Measurements from ENCODE around the gene RANBP3L. TPM values are rescaled to one million over a fixed set of nuclear protein-coding genes. Genes with fewer than 3 reads are reported as not detected.

RANBP3L gene
- total RNA-seq, 4 donors from 2014 or later, result 6.5 to 15.8 (median 8.5) TPM

DNA sequence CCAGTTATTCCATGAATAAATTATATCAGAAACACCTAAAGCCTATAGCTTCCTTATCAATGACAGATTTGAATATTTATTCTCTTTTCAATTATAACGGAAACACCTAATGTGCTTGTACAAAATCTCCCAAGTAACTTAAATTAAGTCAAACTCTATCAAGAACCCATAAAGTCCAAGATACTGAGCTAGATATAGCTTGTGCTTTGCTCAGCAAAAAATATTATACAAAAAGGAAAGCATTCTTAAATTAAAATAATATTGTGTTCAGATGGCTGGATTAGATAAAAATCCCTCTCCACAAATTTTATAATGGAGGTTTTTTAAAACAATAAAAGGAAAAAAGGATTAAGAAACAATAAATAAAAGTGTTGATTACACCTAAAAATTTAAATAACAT lies 83.7 kb downstream of the RANBP3L start:
- Histone ChIP-seq H3K27ac (no peak overlapping the region), H3K4me3 (replicated peaks in 1 of 3) (no peak overlapping the region), H3K4me1 (no peaks in the 10 kb centered on the region), H3K9me3 (no peaks in the 10 kb centered on the region), H3K27me3 (no peaks in the 10 kb centered on the region), H3K36me3 (peaks cover 3 to 6% of the 10 kb centered on the region in 2 donors)
- intact Hi-C loops (cut with DNase I), result no loop called here
- no peak for DNase-seq
- no peak for TF ChIP-seq POLR2A (IDR thresholded peaks at IDR 0.05)
- TF ChIP-seq, protein P1, sequence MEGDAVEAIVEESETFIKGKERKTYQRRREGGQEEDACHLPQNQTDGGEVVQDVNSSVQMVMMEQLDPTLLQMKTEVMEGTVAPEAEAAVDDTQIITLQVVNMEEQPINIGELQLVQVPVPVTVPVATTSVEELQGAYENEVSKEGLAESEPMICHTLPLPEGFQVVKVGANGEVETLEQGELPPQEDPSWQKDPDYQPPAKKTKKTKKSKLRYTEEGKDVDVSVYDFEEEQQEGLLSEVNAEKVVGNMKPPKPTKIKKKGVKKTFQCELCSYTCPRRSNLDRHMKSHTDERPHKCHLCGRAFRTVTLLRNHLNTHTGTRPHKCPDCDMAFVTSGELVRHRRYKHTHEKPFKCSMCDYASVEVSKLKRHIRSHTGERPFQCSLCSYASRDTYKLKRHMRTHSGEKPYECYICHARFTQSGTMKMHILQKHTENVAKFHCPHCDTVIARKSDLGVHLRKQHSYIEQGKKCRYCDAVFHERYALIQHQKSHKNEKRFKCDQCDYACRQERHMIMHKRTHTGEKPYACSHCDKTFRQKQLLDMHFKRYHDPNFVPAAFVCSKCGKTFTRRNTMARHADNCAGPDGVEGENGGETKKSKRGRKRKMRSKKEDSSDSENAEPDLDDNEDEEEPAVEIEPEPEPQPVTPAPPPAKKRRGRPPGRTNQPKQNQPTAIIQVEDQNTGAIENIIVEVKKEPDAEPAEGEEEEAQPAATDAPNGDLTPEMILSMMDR (IDR thresholded peaks at IDR 0.05), result no peak
- 97 to 99% methylated on average over 1 of the region's 1 CpG for WGBS, 2 donors

DNA sequence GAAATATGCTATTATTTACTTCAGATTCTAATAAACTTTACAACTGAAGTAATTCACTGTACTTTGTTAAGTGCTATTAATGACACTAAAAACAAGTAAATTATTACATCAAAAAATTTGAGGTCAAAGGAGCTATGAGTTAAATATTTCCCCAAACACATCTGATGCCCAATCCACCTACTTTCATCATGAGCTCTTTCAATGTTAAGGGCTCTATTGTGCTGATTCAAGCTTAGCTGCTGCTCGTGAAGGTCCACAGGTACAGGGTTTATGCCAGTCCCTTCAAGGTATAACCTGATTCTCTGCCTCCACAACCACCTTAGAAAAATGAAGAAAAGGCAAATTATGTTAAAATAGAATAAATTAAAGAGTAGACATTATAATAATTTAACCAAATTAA lies 84.1 kb downstream of the RANBP3L start:
- Histone ChIP-seq H3K27ac (no peak overlapping the region), H3K36me3 (peaks cover 3 to 6% of the 10 kb centered on the region in 2 donors), H3K27me3 (no peaks in the 10 kb centered on the region), H3K9me3 (no peaks in the 10 kb centered on the region), H3K4me3 (replicated peaks in 1 of 3) (no peak overlapping the region), H3K4me1 (no peaks in the 10 kb centered on the region)
- intact Hi-C loops (cut with DNase I), result no loop called here
- WGBS, 2 donors, result 81 to 85% methylated on average over 1 of the region's 1 CpG
- TF ChIP-seq POLR2A (IDR thresholded peaks at IDR 0.05), result no peak
- TF ChIP-seq, protein P1 (IDR thresholded peaks at IDR 0.05), result no peak
- no peak for DNase-seq

DNA sequence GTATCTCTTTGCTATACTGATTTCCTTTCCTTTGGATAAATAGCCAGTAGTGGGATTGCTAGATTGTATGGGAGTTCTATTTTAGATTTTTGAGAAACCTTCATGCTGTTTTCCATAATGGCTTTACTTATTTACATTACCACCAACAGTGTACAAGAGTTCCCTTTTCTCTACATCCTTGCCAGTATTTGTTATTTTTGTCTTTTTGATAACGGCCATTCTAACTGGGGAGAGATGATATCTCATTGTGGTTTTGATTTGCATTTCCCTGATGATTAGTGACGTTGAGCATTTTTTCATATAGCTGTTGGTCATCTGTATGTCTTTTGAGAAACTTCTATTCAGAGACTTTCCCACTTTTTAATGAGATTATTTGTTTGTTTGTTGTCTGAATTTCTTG lies 85.8 kb downstream of the RANBP3L start:
- H3K27ac ChIP-seq, result no peak overlapping the region
- 82 to 89% methylated on average over 2 of the region's 2 CpGs for WGBS, 2 donors
- no peak overlapping the region for H3K4me3 ChIP-seq (replicated peaks in 1 of 3)
- no peak for DNase-seq
- intact Hi-C loops (cut with DNase I), result no loop called here
- no peaks in the 10 kb centered on the region for H3K9me3 ChIP-seq
- no peak for TF ChIP-seq POLR2A (IDR thresholded peaks at IDR 0.05)
- TF ChIP-seq, protein P1 (IDR thresholded peaks at IDR 0.05), result no peak
- H3K36me3 ChIP-seq, result peaks cover 3 to 6% of the 10 kb centered on the region in 2 donors
- no peaks in the 10 kb centered on the region for H3K27me3 ChIP-seq
- no peaks in the 10 kb centered on the region for H3K4me1 ChIP-seq

DNA sequence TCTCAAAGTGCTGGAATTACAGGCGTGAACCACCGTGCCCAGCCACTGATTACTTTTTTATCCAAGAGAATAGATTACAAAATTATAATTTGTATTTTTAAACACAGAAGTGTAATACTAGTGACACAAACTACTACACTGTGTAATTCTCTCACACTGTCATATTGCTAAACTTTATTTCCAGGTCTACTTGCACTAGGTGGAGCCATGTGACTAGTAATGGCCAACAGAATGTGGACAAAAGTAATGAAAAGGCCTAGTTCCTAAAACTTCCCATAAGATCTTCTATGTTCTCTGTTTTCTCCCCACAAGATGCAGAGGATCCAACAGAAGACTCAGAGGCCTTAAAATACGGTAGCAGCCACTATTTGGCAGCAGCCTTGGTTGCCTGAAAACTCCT lies 87.3 kb downstream of the RANBP3L start:
- Histone ChIP-seq H3K36me3 (peaks cover 0 to 6% of the 10 kb centered on the region in 2 donors), H3K9me3 (no peaks in the 10 kb centered on the region), H3K4me3 (replicated peaks in 1 of 3) (no peak overlapping the region), H3K4me1 (no peaks in the 10 kb centered on the region), H3K27me3 (no peaks in the 10 kb centered on the region), H3K27ac (no peak overlapping the region)
- no peak for TF ChIP-seq POLR2A (IDR thresholded peaks at IDR 0.05)
- TF ChIP-seq, protein P1 (IDR thresholded peaks at IDR 0.05), result peak in 1 of 6 experiments; percentile 20
- intact Hi-C loops (cut with DNase I), result no loop called here
- DNase-seq, result no peak
- 93 to 96% methylated on average over 3 of the region's 3 CpGs for WGBS, 2 donors

DNA sequence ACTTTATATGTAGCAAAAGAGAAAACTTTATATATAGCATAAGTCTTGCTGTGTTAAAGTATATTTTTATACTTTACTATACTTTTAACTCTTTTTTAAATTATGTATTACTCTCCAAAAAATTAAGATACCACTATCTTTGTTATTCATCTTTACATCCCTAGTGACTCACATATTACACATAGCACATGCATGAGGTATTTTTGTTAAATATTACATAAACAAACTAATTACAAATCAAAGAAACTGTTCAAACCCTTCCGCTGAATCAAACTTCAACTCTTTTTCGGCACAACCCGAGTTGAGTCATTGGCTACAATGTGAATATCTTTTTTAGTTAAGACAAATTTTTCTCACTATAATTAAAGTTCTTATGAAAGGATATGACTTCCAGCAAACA lies 92.0 kb downstream of the RANBP3L start:
- H3K27ac ChIP-seq, result no peak overlapping the region
- DNase-seq, result no peak
- H3K4me1 ChIP-seq, result no peaks in the 10 kb centered on the region
- no peaks in the 10 kb centered on the region for H3K27me3 ChIP-seq
- H3K9me3 ChIP-seq, result no peaks in the 10 kb centered on the region
- no peaks in the 10 kb centered on the region for H3K36me3 ChIP-seq
- intact Hi-C loops (cut with DNase I), result no loop called here
- 94 to 95% methylated on average over 3 of the region's 3 CpGs for WGBS, 2 donors
- no peak overlapping the region for H3K4me3 ChIP-seq (replicated peaks in 1 of 3)
- TF ChIP-seq, protein P1 (IDR thresholded peaks at IDR 0.05), result no peak
- no peak for TF ChIP-seq POLR2A (IDR thresholded peaks at IDR 0.05)

Measured in thyroid gland (tissue), 4 donors.